HL-60 (cell line): ENCODE data around the gene PWWP2B.

Experiments
- POLR2AphosphoS5 ChIP-seq: IDR thresholded peaks from 2 replicates; pipeline ENCODE4 v1.6.1; 2012; ENCODE audit warnings: low read depth
- TF ChIP-seq, protein P1 (sequence below): IDR thresholded peaks from one replicate; pipeline ENCODE4 v1.5.1; 2011; ENCODE audit warnings: low read length, control low read depth, inconsistent platforms; ENCODE audit not compliant: insufficient read depth
- TF ChIP-seq, protein P2 (sequence below): IDR thresholded peaks from 2 replicates; pipeline ENCODE4 v1.6.1; 2012; ENCODE audit warnings: low read depth; ENCODE audit not compliant: insufficient replicate concordance

DNA sequence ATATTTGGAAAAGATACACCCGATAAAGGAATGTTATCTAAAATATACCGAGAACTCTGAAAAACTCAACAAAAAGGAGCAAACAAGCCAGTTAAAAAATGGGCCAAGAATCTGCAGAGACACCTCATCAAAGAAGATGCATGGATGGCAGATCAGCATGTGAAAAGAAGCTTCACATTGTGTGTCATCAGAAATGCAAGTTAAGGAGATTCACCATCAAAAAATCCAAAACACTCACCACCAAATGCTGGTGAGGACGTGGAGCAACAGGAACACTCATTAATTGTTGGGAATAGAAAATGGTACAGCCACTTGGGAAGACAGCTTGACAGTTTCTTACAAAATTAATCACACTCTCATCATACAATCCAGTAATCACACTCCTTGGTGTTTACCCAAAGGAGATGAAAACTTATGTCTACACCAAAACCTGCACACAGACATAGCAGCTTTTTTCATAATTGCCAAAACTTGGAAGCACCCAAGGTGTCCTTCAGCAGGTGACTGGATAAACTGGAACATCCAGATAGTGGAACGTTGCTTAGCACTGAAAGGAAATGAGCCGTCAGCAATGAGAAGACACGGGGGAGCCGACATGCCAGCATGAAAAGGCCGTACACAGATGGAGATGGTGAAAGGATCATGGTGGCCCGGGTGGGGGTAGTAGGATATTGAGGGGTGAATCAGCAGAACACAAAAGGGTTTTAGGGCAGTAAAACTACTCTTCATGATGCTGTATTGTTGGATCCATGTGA lies 27.9 kb upstream of the PWWP2B start:
- TF ChIP-seq POLR2AphosphoS5, result no peak
- TF ChIP-seq, protein P1, sequence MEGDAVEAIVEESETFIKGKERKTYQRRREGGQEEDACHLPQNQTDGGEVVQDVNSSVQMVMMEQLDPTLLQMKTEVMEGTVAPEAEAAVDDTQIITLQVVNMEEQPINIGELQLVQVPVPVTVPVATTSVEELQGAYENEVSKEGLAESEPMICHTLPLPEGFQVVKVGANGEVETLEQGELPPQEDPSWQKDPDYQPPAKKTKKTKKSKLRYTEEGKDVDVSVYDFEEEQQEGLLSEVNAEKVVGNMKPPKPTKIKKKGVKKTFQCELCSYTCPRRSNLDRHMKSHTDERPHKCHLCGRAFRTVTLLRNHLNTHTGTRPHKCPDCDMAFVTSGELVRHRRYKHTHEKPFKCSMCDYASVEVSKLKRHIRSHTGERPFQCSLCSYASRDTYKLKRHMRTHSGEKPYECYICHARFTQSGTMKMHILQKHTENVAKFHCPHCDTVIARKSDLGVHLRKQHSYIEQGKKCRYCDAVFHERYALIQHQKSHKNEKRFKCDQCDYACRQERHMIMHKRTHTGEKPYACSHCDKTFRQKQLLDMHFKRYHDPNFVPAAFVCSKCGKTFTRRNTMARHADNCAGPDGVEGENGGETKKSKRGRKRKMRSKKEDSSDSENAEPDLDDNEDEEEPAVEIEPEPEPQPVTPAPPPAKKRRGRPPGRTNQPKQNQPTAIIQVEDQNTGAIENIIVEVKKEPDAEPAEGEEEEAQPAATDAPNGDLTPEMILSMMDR, result no peak
- TF ChIP-seq, protein P2, sequence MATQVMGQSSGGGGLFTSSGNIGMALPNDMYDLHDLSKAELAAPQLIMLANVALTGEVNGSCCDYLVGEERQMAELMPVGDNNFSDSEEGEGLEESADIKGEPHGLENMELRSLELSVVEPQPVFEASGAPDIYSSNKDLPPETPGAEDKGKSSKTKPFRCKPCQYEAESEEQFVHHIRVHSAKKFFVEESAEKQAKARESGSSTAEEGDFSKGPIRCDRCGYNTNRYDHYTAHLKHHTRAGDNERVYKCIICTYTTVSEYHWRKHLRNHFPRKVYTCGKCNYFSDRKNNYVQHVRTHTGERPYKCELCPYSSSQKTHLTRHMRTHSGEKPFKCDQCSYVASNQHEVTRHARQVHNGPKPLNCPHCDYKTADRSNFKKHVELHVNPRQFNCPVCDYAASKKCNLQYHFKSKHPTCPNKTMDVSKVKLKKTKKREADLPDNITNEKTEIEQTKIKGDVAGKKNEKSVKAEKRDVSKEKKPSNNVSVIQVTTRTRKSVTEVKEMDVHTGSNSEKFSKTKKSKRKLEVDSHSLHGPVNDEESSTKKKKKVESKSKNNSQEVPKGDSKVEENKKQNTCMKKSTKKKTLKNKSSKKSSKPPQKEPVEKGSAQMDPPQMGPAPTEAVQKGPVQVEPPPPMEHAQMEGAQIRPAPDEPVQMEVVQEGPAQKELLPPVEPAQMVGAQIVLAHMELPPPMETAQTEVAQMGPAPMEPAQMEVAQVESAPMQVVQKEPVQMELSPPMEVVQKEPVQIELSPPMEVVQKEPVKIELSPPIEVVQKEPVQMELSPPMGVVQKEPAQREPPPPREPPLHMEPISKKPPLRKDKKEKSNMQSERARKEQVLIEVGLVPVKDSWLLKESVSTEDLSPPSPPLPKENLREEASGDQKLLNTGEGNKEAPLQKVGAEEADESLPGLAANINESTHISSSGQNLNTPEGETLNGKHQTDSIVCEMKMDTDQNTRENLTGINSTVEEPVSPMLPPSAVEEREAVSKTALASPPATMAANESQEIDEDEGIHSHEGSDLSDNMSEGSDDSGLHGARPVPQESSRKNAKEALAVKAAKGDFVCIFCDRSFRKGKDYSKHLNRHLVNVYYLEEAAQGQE, result no peak
